DOHH2 (cell line): Measurements from ENCODE around the gene USP10.

Source experiments
- H3F3A ChIP-seq: fragments of 200-600 bp; sonication (generic), shearing (Covaris generic); 2 replicates; pipeline ENCODE4 v1.6.0; 2016; ENCODE audit warnings: antibody characterized with exemption, mild to moderate bottlenecking; ENCODE audit not compliant: control insufficient read depth, insufficient read depth
- H3K27ac ChIP-seq: fragments of 200-600 bp; sonication (generic); 2 replicates; pipeline ENCODE4 v1.5.1; 2014; ENCODE audit warnings: low read depth, mild to moderate bottlenecking, low read length, moderate library complexity
- H3K27me3 ChIP-seq: fragments of 200-600 bp; sonication (generic); 2 replicates; pipeline ENCODE4 v1.6.1; 2014; ENCODE audit warnings: mild to moderate bottlenecking, low read length, mixed read lengths; ENCODE audit not compliant: control insufficient read depth
- H3K36me3 ChIP-seq: fragments of 200-600 bp; sonication (generic); 2 replicates; pipeline ENCODE4 v1.6.1; 2014; ENCODE audit warnings: mild to moderate bottlenecking, low read length, moderate library complexity, mixed read lengths; ENCODE audit not compliant: control insufficient read depth
- H3K4me1 ChIP-seq: fragments of 200-600 bp; sonication (generic); 2 replicates; pipeline ENCODE4 v1.6.1; 2014; ENCODE audit warnings: mild to moderate bottlenecking, low read length, mixed read lengths; ENCODE audit not compliant: control insufficient read depth
- H3K4me2 ChIP-seq: fragments of 200-600 bp; sonication (generic); 2 replicates; pipeline ENCODE4 v1.6.0; 2014; ENCODE audit warnings: mild to moderate bottlenecking, low read length, moderate library complexity
- H3K4me3 ChIP-seq: fragments of 200-600 bp; sonication (generic); 2 replicates; pipeline ENCODE4 v1.5.1; 2014; ENCODE audit warnings: mild to moderate bottlenecking, low read length, mixed read lengths
- H3K79me2 ChIP-seq: fragments of 200-600 bp; sonication (generic); 2 replicates; pipeline ENCODE4 v1.6.1; 2014; ENCODE audit warnings: mild to moderate bottlenecking, low read length, mixed read lengths; ENCODE audit not compliant: control insufficient read depth
- H3K9me2 ChIP-seq: fragments of 200-600 bp; sonication (generic); replicated peaks from 2 replicates; pipeline ENCODE4 v1.6.1; 2014; ENCODE audit warnings: mild to moderate bottlenecking, low read length, mixed read lengths; ENCODE audit not compliant: control insufficient read depth
- H3K9me3 ChIP-seq: fragments of 200-600 bp; sonication (generic); 2 replicates; pipeline ENCODE4 v1.6.1; 2014; ENCODE audit warnings: antibody characterized with exemption, low read length, mixed read lengths; ENCODE audit not compliant: control insufficient read depth, insufficient read depth
- H4K20me1 ChIP-seq: fragments of 200-600 bp; sonication (generic); 2 replicates; pipeline ENCODE4 v1.6.0; 2014; ENCODE audit warnings: low read depth, mild to moderate bottlenecking, antibody characterized with exemption, low read length, moderate library complexity; ENCODE audit not compliant: control insufficient read depth, insufficient read depth
- EZH2phosphoT487 ChIP-seq: fragments of 200-600 bp; sonication (generic); IDR thresholded peaks from 2 replicates; pipeline ENCODE4 v1.6.1; 2017; ENCODE audit warnings: borderline replicate concordance, mild to moderate bottlenecking, antibody characterized with exemption, low read length, moderate library complexity, mixed read lengths
- TF ChIP-seq, protein P1 (sequence below): fragments of 200-600 bp; sonication (generic); IDR thresholded peaks from one replicate; pipeline ENCODE4 v1.5.1; 2014; ENCODE audit warnings: antibody characterized with exemption, mild to moderate bottlenecking, low read depth, low read length; ENCODE audit not compliant: poor library complexity, severe bottlenecking

The USP10 gene

DNA sequence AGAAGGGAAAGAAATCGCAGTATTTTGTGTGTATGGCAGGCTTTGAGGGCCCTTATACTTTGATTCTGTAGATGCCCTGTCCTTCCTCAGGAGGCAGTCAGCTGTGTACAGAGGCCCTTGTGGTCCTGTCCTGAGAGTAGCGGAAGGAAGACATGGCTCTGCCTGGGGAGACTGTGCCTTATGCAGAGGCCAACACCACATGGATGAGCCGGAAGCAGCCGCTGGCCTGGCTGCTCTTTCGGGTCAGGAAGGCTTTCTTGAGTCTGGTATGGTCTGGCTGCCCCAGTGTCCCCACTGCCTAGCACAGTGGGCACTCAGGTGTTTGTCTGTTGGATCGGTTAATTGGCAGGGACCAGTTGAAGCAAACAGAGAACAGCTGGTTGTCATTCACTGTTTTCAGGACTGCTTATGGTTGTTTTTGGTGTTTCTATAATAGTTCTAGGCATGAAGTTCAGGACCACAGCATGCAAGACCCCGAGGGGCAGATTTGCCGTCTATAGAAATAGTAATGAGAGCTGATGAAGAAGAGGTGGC is 12.4 kb downstream of the USP10 start:
- peaks cover 61% of the 10 kb centered on the region for H4K20me1 ChIP-seq
- H3K79me2 ChIP-seq = peaks cover 99% of the 10 kb centered on the region
- TF ChIP-seq EZH2phosphoT487 = no peak
- TF ChIP-seq, protein P1, sequence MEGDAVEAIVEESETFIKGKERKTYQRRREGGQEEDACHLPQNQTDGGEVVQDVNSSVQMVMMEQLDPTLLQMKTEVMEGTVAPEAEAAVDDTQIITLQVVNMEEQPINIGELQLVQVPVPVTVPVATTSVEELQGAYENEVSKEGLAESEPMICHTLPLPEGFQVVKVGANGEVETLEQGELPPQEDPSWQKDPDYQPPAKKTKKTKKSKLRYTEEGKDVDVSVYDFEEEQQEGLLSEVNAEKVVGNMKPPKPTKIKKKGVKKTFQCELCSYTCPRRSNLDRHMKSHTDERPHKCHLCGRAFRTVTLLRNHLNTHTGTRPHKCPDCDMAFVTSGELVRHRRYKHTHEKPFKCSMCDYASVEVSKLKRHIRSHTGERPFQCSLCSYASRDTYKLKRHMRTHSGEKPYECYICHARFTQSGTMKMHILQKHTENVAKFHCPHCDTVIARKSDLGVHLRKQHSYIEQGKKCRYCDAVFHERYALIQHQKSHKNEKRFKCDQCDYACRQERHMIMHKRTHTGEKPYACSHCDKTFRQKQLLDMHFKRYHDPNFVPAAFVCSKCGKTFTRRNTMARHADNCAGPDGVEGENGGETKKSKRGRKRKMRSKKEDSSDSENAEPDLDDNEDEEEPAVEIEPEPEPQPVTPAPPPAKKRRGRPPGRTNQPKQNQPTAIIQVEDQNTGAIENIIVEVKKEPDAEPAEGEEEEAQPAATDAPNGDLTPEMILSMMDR = no peak
- peaks cover 68% of the 10 kb centered on the region for H3K36me3 ChIP-seq
- no peak overlapping the region for H3K4me2 ChIP-seq
- no peaks in the 10 kb centered on the region for H3K9me2 ChIP-seq
- H3K4me3 ChIP-seq = no peak overlapping the region
- peaks cover 35% of the 10 kb centered on the region for H3K4me1 ChIP-seq
- H3K27ac ChIP-seq = no peak overlapping the region
- H3K27me3 ChIP-seq = no peaks in the 10 kb centered on the region
- no peaks in the 10 kb centered on the region for H3K9me3 ChIP-seq
- no peaks in the 10 kb centered on the region for H3F3A ChIP-seq

DNA sequence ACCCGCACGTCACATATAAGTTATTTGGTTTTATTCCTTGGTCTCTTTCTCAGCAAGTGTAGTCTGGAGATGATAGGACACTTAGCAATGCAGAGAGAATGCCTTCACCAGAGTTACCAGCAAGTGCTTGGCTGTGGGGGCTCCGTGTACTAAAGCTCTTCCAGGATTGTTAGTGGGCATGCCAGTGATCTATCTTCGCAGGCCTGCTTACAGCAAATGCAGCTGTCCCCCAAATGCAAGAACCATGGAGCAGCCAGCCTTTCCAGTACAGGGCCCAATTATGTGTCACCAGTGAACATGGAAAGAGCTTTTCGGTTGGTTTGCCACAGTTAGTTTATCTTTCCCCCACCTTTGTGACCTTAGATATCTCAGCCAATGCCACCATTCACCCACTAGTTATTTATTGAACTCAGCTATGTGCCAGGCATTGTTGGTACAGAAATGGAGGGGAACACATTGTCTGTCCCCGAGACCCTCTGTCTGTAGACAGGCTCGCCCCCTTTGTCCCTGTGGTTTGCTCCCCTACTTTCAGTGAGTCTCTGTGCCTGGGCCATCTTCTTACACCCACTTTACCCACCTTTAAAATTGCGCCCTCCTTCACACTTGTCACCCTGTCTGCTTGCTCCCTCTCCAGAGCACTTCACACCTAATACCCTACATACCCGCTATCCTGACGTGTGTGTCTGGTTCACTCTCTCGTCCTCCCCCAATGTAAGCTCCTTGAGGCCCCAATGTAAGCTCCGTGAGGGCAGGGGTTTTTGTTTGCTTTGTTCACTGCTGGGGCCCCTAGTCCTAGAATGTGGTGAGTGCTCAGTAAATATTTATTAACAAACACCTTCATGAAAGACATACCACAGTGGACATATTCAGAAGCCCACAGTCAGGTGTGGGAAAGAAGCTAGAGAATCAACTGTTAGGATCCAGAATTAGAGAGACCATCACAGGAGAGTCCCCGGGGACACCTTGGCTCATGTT is 13.3 kb downstream of the USP10 start:
- Histone ChIP-seq H4K20me1 (peaks cover 58% of the 10 kb centered on the region), H3K36me3 (peaks cover 68% of the 10 kb centered on the region), H3K27ac (no peak overlapping the region), H3K79me2 (peaks cover 99% of the 10 kb centered on the region), H3K9me3 (no peaks in the 10 kb centered on the region), H3K4me3 (no peak overlapping the region), H3K4me1 (peaks cover 35% of the 10 kb centered on the region), H3K9me2 (no peaks in the 10 kb centered on the region), H3K4me2 (no peak overlapping the region), H3F3A (0 out of 2 replicates have a peak, but pooled peaks cover 3% of the 10 kb centered on the region), H3K27me3 (no peaks in the 10 kb centered on the region)
- TF ChIP-seq EZH2phosphoT487 = no peak
- TF ChIP-seq, protein P1 = no peak

DNA sequence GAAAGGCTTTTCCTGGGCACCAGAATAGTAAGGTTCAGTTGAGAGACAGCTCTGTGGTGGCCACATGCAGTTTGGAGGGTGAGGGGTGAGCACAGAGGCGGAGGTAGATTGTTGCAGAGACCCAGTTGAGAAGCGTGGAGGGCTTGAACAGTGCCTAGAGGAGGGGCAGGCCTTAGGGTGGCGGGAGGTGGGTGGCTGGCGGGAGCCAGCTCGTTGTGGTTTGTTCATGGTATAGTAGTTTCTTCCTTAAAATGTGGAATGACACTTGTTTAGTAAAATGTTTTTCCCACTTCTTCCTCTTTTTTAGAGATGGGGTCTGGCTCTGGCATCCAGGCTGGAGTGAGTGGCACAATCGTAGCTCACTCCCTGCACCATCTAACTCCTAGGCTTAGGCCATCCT is 14.2 kb downstream of the USP10 start:
- Histone ChIP-seq H3K36me3 (peaks cover 63% of the 10 kb centered on the region), H3K4me2 (no peak overlapping the region), H3K27ac (no peak overlapping the region)

More for the DNA sequence above, 14.2 kb downstream of the USP10 start:
- peaks cover 99% of the 10 kb centered on the region for H3K79me2 ChIP-seq
- no peaks in the 10 kb centered on the region for H3K27me3 ChIP-seq
- H3K4me1 ChIP-seq = peaks cover 32% of the 10 kb centered on the region
- H3K4me3 ChIP-seq = no peak overlapping the region
- H3K9me2 ChIP-seq = no peaks in the 10 kb centered on the region
- TF ChIP-seq EZH2phosphoT487 = no peak
- TF ChIP-seq, protein P1 = no peak
- peaks cover 4% of the 10 kb centered on the region; the same call in 1 of the 2 replicates for H3F3A ChIP-seq
- H3K9me3 ChIP-seq = no peaks in the 10 kb centered on the region
- peaks cover 56% of the 10 kb centered on the region for H4K20me1 ChIP-seq
